Transverse colon (tissue), 4 donors: Measurements from ENCODE around the gene ALK. TPM values are rescaled to one million over a fixed set of nuclear protein-coding genes. Genes with fewer than 3 reads are reported as not detected.

Source experiments
- DNase-seq: peaks from one replicate; pipeline ENCODE4 v3.0.0-alpha.2; 2019
- H3K27ac ChIP-seq, 4 donors: fragments of 200-600 bp; sonication (generic); 2 replicates each; pipeline ENCODE4 v1.5.1; 2016 to 2018; ENCODE audit warnings: inconsistent platforms in 4 of 4
- H3K27me3 ChIP-seq: fragments of 200-600 bp; sonication (generic); 2 replicates; pipeline ENCODE4 v1.5.1; 2017; ENCODE audit warnings: inconsistent platforms
- H3K36me3 ChIP-seq, 4 donors: fragments of 200-600 bp; sonication (generic); 2 replicates each; pipeline ENCODE4 v1.5.1; 2017 to 2019; ENCODE audit warnings: inconsistent platforms in 4 of 4
- H3K4me1 ChIP-seq, 4 donors: fragments of 200-600 bp; sonication (generic); 2 replicates each; pipeline ENCODE4 v1.5.1; 2017 to 2020; ENCODE audit warnings: inconsistent platforms in 4 of 4
- H3K4me3 ChIP-seq, 4 donors: fragments of 200-600 bp; sonication (generic); 1 replicate in 1 of 4; 2 replicates in 3 of 4; pipeline versions ENCODE4 v1.5.1 to v1.6.1; 2017 to 2019; ENCODE audit warnings: inconsistent platforms in 4 of 4
- H3K9me3 ChIP-seq, 2 donors: fragments of 200-600 bp; sonication (generic); 2 replicates each; pipeline ENCODE4 v1.5.1; 2017 to 2019; ENCODE audit warnings: inconsistent platforms in 2 of 2
- CTCF ChIP-seq, 5 experiments: fragments of 200-600 bp in 3 of 5; fragments of 450-650 bp in 2 of 5; sonication (generic) in 3 of 5; IDR thresholded peaks; 1 replicate in 2 of 5; 2 replicates in 3 of 5; pipeline ENCODE4 v1.5.1; 2016 to 2017; ENCODE audit warnings: antibody characterized with exemption in 5 of 5, inconsistent platforms in 3 of 5, mild to moderate bottlenecking in 2 of 5, moderate library complexity in 1 of 5
- EP300 ChIP-seq: sonication (generic); formaldehyde crosslinking; IDR thresholded peaks from one replicate; pipeline ENCODE4 v1.6.1; 2017; ENCODE audit warnings: antibody characterized with exemption, low read depth
- POLR2A ChIP-seq: fragments of 450-650 bp; IDR thresholded peaks from one replicate; pipeline ENCODE4 v1.6.1; 2016; ENCODE audit warnings: antibody characterized with exemption, mild to moderate bottlenecking, moderate library complexity
- POLR2AphosphoS5 ChIP-seq, 3 donors: sonication (generic); formaldehyde crosslinking; IDR thresholded peaks; one replicate each; pipeline ENCODE4 v1.6.1; 2016; ENCODE audit warnings: antibody characterized with exemption in 3 of 3
- WGBS, 2 donors: methylation state at CpG; one replicate each; pipeline ENCODE4 v1.1.5; 2018; ENCODE audit warnings: low coverage in 1 of 2; 5-methylcytosine and 5-hydroxymethylcytosine counted together
- in situ Hi-C, 4 donors: fragments of 200-750 bp; cut with MboI; loops; one replicate each; pipeline versions ENCODE4 v1.15.0 to v1.15.1; 2017; ENCODE audit warnings: low sequenced_read_pairs in 3 of 4, low pct_ligation_motif_present in 1 of 4, low pct_unique_long_range_greater_than_20kb in 1 of 4
- intact Hi-C: fragments of 100-400 bp; cut with DNase I; formaldehyde crosslinking; loops from one replicate; pipeline ENCODE4 v1.15.1; 2023; ENCODE audit warnings: low total_unique reads
- total RNA-seq, 4 donors: library from RNA; depleted of rRNA; stranded (reverse); fragments of >200 nt; gene quantifications; one replicate each; pipeline ENCODE4 v1.1.0, GENCODE V29; 2016

ALK gene
- total RNA-seq, 4 donors from 2014 or later, result 0.32 to 0.82 TPM; not detected in 2

- intact Hi-C loops, result no loop called here
- in situ Hi-C loops, result no loop called here
- Histone ChIP-seq H3K27me3 (no peaks in the 10 kb centered on the region), H3K4me1 (no peaks in the 10 kb centered on the region), H3K27ac (no peak overlapping the region), H3K36me3 (no peaks in the 10 kb centered on the region), H3K4me3 (no peak overlapping the region), H3K9me3 (no peaks in the 10 kb centered on the region)
- 70 to 86% methylated on average over 5 to 6 of the region's 6 CpGs for WGBS, 2 donors
- TF ChIP-seq EP300 (no peak), POLR2AphosphoS5 (IDR thresholded peaks at IDR 0.05) (no peak), CTCF (IDR thresholded peaks at IDR 0.05) (no peak), POLR2A (no peak)
- no peak for DNase-seq
These were observed 431.3 kb downstream of the ALK start for GRCh38 chr2:29490045-29490444.

- H3K4me1 ChIP-seq, result no peaks in the 10 kb centered on the region
- no peak for TF ChIP-seq POLR2A
- no peak for TF ChIP-seq POLR2AphosphoS5 (IDR thresholded peaks at IDR 0.05)
- TF ChIP-seq EP300, result no peak
- no peak for TF ChIP-seq CTCF (IDR thresholded peaks at IDR 0.05)
- intact Hi-C loops (no loop called here), in situ Hi-C loops (no loop called here)
- no peaks in the 10 kb centered on the region for H3K9me3 ChIP-seq
- 92% methylated on average over 1 of the region's 1 CpG; no CpG with 5 or more reads in 1 of the 2 donors for WGBS, 2 donors
- no peak overlapping the region for H3K27ac ChIP-seq
- no peak for DNase-seq
- no peaks in the 10 kb centered on the region for H3K27me3 ChIP-seq
- H3K4me3 ChIP-seq, result no peak overlapping the region
- H3K36me3 ChIP-seq, result no peaks in the 10 kb centered on the region
These were observed 431.8 kb downstream of the ALK start for GRCh38 chr2:29489568-29489967.

GRCh38 chr2:29487967-29488555, 433.3 kb downstream of the ALK start:
- no peak for DNase-seq
- H3K36me3 ChIP-seq, result no peaks in the 10 kb centered on the region
- in situ Hi-C loops (no loop called here), intact Hi-C loops (no loop called here)
- no peak overlapping the region for H3K27ac ChIP-seq
- WGBS, 2 donors, result 51 to 62% methylated on average over 4 of the region's 4 CpGs
- no peaks in the 10 kb centered on the region for H3K27me3 ChIP-seq
- H3K4me1 ChIP-seq, result no peaks in the 10 kb centered on the region
- H3K4me3 ChIP-seq, result no peak overlapping the region
- no peak for TF ChIP-seq EP300
- no peak for TF ChIP-seq POLR2A
- no peak for TF ChIP-seq POLR2AphosphoS5 (IDR thresholded peaks at IDR 0.05)
- no peak for TF ChIP-seq CTCF (IDR thresholded peaks at IDR 0.05)
- H3K9me3 ChIP-seq, result no peaks in the 10 kb centered on the region

GRCh38 chr2:29485631-29486030, 435.8 kb downstream of the ALK start:
- no peak for DNase-seq
- Histone ChIP-seq H3K4me1 (no peaks in the 10 kb centered on the region), H3K36me3 (no peaks in the 10 kb centered on the region), H3K4me3 (no peak overlapping the region), H3K27me3 (no peaks in the 10 kb centered on the region), H3K9me3 (no peaks in the 10 kb centered on the region), H3K27ac (no peak overlapping the region)
- WGBS, 2 donors, result 42% methylated on average over 3 of the region's 3 CpGs; no CpG with 5 or more reads in 1 of the 2 donors
- in situ Hi-C loops (no loop called here), intact Hi-C loops (no loop called here)
- no peak for TF ChIP-seq POLR2AphosphoS5 (IDR thresholded peaks at IDR 0.05)
- no peak for TF ChIP-seq EP300
- no peak for TF ChIP-seq CTCF (IDR thresholded peaks at IDR 0.05)
- TF ChIP-seq POLR2A, result no peak
